Endothelial cell of umbilical vein (primary cell): ENCODE results near the gene FUT6. TPM values are rescaled to one million over a fixed set of nuclear protein-coding genes. Genes with fewer than 3 reads are reported as not detected.

ENCODE experiments used
- BruUV-seq: library from RNA; stranded (reverse); fragments of 400-500 nt; replicated peaks from 2 replicates; lab custom pipeline; 2021; lab: Mats Ljungman, UMichigan
- CTCF ChIA-PET: fragments of 300-600, 350-600 bp; sonication (Branson Sonifier 250); formaldehyde crosslinking; loops from one replicate; lab custom pipeline; 2021; ENCODE audit warnings: antibody characterized with exemption, inconsistent platforms; lab: Charles Lee
- POLR2A ChIA-PET: fragments of 300-600, 350-600 bp; sonication (Branson Sonifier 250); formaldehyde crosslinking; loops from one replicate; lab custom pipeline; 2021; ENCODE audit warnings: antibody characterized with exemption, inconsistent platforms; lab: Charles Lee
- DNase-seq: peaks from one replicate; pipeline ENCODE4 v3.0.0-alpha.2; 2011; ENCODE audit warnings: low read depth, low spot score
- FAIRE-seq: peaks from 2 replicates; lab custom pipeline; 2011; peaks lifted over from hg19 to GRCh38; lab: Jason Lieb, UNC
- H2AFZ ChIP-seq: 2 replicates; pipeline ENCODE4 v1.6.0; 2012; ENCODE audit warnings: low read depth, low read length, control low read depth, inconsistent platforms
- H3K27ac ChIP-seq: 2 replicates; pipeline ENCODE4 v1.5.1; 2011; ENCODE audit warnings: low read depth, mild to moderate bottlenecking, control low read depth, low read length, moderate library complexity; ENCODE audit not compliant: insufficient read depth
- H3K27me3 ChIP-seq, 2 experiments: 2 replicates each; pipeline versions ENCODE4 v1.6.0 to v1.6.1; 2011; ENCODE audit warnings: low read length in 2 of 2, mixed read lengths in 1 of 2; ENCODE audit not compliant: control insufficient read depth in 2 of 2, insufficient read depth in 2 of 2
- H3K36me3 ChIP-seq, 2 experiments: 2 replicates in 1 of 2; 3 replicates in 1 of 2; pipeline ENCODE4 v1.5.1; 2011; ENCODE audit warnings: low read length in 2 of 2, mild to moderate bottlenecking in 1 of 2, moderate library complexity in 1 of 2; ENCODE audit not compliant: control insufficient read depth in 2 of 2, insufficient read depth in 2 of 2; ENCODE audit errors: extremely low read depth in 1 of 2
- H3K4me1 ChIP-seq: 3 replicates; pipeline ENCODE4 v1.5.1; 2011; ENCODE audit warnings: mild to moderate bottlenecking, low read length; ENCODE audit not compliant: control insufficient read depth, insufficient read depth; ENCODE audit errors: extremely low read depth
- H3K4me2 ChIP-seq: 2 replicates; pipeline ENCODE4 v1.6.1; 2011; ENCODE audit warnings: low read length, control low read depth, mixed read lengths; ENCODE audit not compliant: insufficient read depth
- H3K4me3 ChIP-seq, 3 experiments: fragments of 200-600 bp in 1 of 3; sonication (generic), shearing (Covaris generic) in 1 of 3; replicated peaks in 1 of 3; 2 replicates each; pipeline ENCODE4 v1.5.1; 2011 to 2016; ENCODE audit warnings: control low read depth in 3 of 3, low read length in 3 of 3, mild to moderate bottlenecking in 2 of 3, inconsistent platforms in 1 of 3, low read depth in 1 of 3, moderate library complexity in 1 of 3; ENCODE audit not compliant: insufficient read depth in 1 of 3
- H3K79me2 ChIP-seq: 2 replicates; pipeline ENCODE4 v1.6.0; 2012; ENCODE audit warnings: low read length, inconsistent platforms; ENCODE audit not compliant: control insufficient read depth, insufficient read depth
- H3K9ac ChIP-seq: replicated peaks from 2 replicates; pipeline ENCODE3; 2011; ENCODE audit warnings: low read length, control low read depth; ENCODE audit not compliant: insufficient read depth; ENCODE audit errors: extremely low read depth
- H3K9me1 ChIP-seq: replicated peaks from 3 replicates; pipeline ENCODE4 v1.6.0; 2011; ENCODE audit warnings: mild to moderate bottlenecking, low read length; ENCODE audit not compliant: control insufficient read depth, insufficient read depth; ENCODE audit errors: extremely low read depth
- H3K9me3 ChIP-seq: replicated peaks from 2 replicates; pipeline ENCODE4 v1.5.1; 2012; ENCODE audit warnings: low read length, inconsistent platforms; ENCODE audit not compliant: control insufficient read depth, insufficient read depth
- H4K20me1 ChIP-seq: replicated peaks from 2 replicates; pipeline ENCODE3; 2011; ENCODE audit warnings: mild to moderate bottlenecking, low read length; ENCODE audit not compliant: control insufficient read depth, insufficient read depth; ENCODE audit errors: extremely low read depth
- EZH2 ChIP-seq: IDR thresholded peaks from 2 replicates; pipeline ENCODE4 v1.6.1; 2012; ENCODE audit warnings: borderline replicate concordance, low read depth, mild to moderate bottlenecking, moderate library complexity, low read length, inconsistent platforms; ENCODE audit not compliant: severe bottlenecking
- FOS ChIP-seq: IDR thresholded peaks from 2 replicates; pipeline ENCODE4 v1.6.1; 2011; ENCODE audit warnings: mild to moderate bottlenecking, low read length, moderate library complexity, borderline replicate concordance; ENCODE audit not compliant: insufficient read depth
- GATA2 ChIP-seq: IDR thresholded peaks from 2 replicates; pipeline ENCODE4 v1.7.0; 2011; ENCODE audit warnings: low read depth, mild to moderate bottlenecking, moderate library complexity, mixed read lengths, low read length; ENCODE audit not compliant: insufficient read length, insufficient read depth
- JUN ChIP-seq: IDR thresholded peaks from 2 replicates; pipeline ENCODE4 v1.6.1; 2011; ENCODE audit warnings: borderline replicate concordance, low read depth; ENCODE audit not compliant: insufficient read length, insufficient read depth
- MYC ChIP-seq: IDR thresholded peaks from one replicate; pipeline ENCODE4 v1.6.1; 2011; ENCODE audit warnings: mild to moderate bottlenecking, low read depth, low read length
- POLR2A ChIP-seq: IDR thresholded peaks from 2 replicates; pipeline ENCODE4 v1.6.1; 2012; ENCODE audit warnings: low read depth, mild to moderate bottlenecking, control low read depth, low read length
- POLR2AphosphoS5 ChIP-seq: IDR thresholded peaks from 2 replicates; pipeline ENCODE4 v1.6.1; 2012; ENCODE audit warnings: low read depth, mild to moderate bottlenecking, control low read depth, low read length, moderate library complexity; ENCODE audit not compliant: insufficient read depth
- dilution Hi-C: fragments of 300-500 bp; cut with MboI; formaldehyde crosslinking; loops from one replicate; pipeline ENCODE4 v1.15.0; 2019; ENCODE audit warnings: low sequenced_read_pairs; ENCODE audit not compliant: extremely low pct_ligation_motif_present
- intact Hi-C: fragments of 100-400 bp; cut with micrococcal nuclease; formaldehyde crosslinking; loops from one replicate; pipeline ENCODE4 v1.10.0; 2022
- polyA plus RNA-seq, 4 experiments: library from polyadenylated mRNA; depleted of rRNA in 3 of 4; stranded (reverse) in 3 of 4; unstranded in 1 of 4; fragments of >200 nt; gene quantifications; 2 replicates each; pipeline versions ENCODE4 v1.2.1 to v1.2.3, GENCODE V29; 2011 to 2012; ENCODE audit warnings: missing spikeins in 1 of 4
- total RNA-seq: library from RNA; stranded (reverse); gene quantifications from 2 replicates; pipeline ENCODE4 v1.2.3, GENCODE V29; 2021
- TF ChIP-seq, protein P1 (sequence below): IDR thresholded peaks from 2 replicates; pipeline ENCODE4 v1.6.1; 2011; ENCODE audit not compliant: insufficient read depth, insufficient read length
- TF ChIP-seq, protein P2 (sequence below), 2 donors: IDR thresholded peaks; 1 replicate in 1 of 2; 2 replicates in 1 of 2; pipeline ENCODE4 v1.5.1; 2011; ENCODE audit warnings: low read length in 2 of 2, mild to moderate bottlenecking in 2 of 2, moderate library complexity in 2 of 2, control low read depth in 1 of 2, inconsistent platforms in 1 of 2, low read depth in 1 of 2; ENCODE audit not compliant: insufficient read depth in 1 of 2; ENCODE audit errors: extremely low read depth in 1 of 2

The FUT6 gene
- total and polyA plus RNA-seq, 2 donors (not counting 3 experiments of a cell fraction or from before 2014, with no cell fraction given) = not detected

DNA sequence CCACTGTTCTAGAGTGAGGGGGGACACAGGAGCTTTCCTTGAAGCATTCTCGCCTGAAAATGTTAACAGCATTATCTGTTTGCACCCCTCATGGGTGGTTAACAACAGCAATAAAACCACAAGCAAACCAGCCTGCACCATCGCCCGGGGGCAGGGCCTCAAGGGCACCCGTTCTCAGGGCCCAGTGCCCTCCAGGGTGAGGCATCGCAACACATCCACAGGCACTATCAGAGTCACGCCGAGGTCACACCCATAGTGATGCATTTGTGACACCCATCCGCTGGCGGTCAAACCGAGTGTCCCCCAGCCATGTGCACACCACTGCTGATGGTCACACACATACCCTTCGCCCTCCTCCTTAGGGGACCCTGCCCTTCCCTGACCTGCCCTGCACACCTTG, 26.3 kb upstream of the FUT6 start:
- Histone ChIP-seq H3K4me3 (no peak overlapping the region), H3K27ac (no peak overlapping the region), H3K79me2 (no peaks in the 10 kb centered on the region), H3K4me1 (no peaks in the 10 kb centered on the region), H4K20me1 (no peaks in the 10 kb centered on the region), H3K36me3 (no peaks in the 10 kb centered on the region), H3K27me3 (no peaks in the 10 kb centered on the region), H3K9me1 (no peaks in the 10 kb centered on the region), H3K9ac (no peak overlapping the region), H2AFZ (no peak overlapping the region), H3K4me2 (no peak overlapping the region), H3K9me3 (no peaks in the 10 kb centered on the region)
- no peak for FAIRE-seq
- ChIA-PET CTCF (no interaction called here), POLR2A (no interaction called here)
- no peak for DNase-seq
- dilution Hi-C loops (no loop called here), intact Hi-C loops (no loop called here)
- BruUV-seq = no TSS peak
- TF ChIP-seq POLR2AphosphoS5 = no peak
- TF ChIP-seq GATA2 = no peak
- TF ChIP-seq POLR2A = no peak
- TF ChIP-seq MYC = no peak
- no peak for TF ChIP-seq FOS
- TF ChIP-seq, protein P1, sequence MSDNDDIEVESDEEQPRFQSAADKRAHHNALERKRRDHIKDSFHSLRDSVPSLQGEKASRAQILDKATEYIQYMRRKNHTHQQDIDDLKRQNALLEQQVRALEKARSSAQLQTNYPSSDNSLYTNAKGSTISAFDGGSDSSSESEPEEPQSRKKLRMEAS = no peak
- no peak for TF ChIP-seq JUN
- no peak for TF ChIP-seq EZH2
- TF ChIP-seq, protein P2, sequence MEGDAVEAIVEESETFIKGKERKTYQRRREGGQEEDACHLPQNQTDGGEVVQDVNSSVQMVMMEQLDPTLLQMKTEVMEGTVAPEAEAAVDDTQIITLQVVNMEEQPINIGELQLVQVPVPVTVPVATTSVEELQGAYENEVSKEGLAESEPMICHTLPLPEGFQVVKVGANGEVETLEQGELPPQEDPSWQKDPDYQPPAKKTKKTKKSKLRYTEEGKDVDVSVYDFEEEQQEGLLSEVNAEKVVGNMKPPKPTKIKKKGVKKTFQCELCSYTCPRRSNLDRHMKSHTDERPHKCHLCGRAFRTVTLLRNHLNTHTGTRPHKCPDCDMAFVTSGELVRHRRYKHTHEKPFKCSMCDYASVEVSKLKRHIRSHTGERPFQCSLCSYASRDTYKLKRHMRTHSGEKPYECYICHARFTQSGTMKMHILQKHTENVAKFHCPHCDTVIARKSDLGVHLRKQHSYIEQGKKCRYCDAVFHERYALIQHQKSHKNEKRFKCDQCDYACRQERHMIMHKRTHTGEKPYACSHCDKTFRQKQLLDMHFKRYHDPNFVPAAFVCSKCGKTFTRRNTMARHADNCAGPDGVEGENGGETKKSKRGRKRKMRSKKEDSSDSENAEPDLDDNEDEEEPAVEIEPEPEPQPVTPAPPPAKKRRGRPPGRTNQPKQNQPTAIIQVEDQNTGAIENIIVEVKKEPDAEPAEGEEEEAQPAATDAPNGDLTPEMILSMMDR (IDR thresholded peaks at IDR 0.05; ENCODE audit: extremely low read depth in 1 of 2, insufficient read depth in 1 of 2, low read depth in 1 of 2, low read length in 2 of 2) = no peak
